ENCODE data around the gene LIF. TPM values are rescaled to one million over a fixed set of nuclear protein-coding genes. Genes with fewer than 3 reads are reported as not detected.

The LIF gene
- total RNA-seq, 1 experiment from 2014 or later = 75.4 TPM

- Histone ChIP-seq H3K4me2 (ENCODE audit: low read length) (peak overlapping the region; percentile 75), H3K9me2 (ENCODE audit: insufficient read depth) (no peaks in the 10 kb centered on the region), H3K36me3 (ENCODE audit: control insufficient read depth in 1 of 2, insufficient read depth in 2 of 2, low read length in 2 of 2) (no peaks in the 10 kb centered on the region), H3K4me1 (ENCODE audit: control insufficient read depth in 1 of 2, insufficient read depth in 2 of 2, low read length in 2 of 2) (peaks cover 6 to 23% of the 10 kb centered on the region in 2 experiments), H3K4me3 (replicated peaks in 1 of 2; ENCODE audit: low read depth in 1 of 2, low read length in 2 of 2) (peak overlapping the region in 1 of 2 experiments; percentile 45; a peak in 2 of 4 replicates), H4K20me1 (ENCODE audit: insufficient read depth) (no peaks in the 10 kb centered on the region), H3K27me3 (ENCODE audit: insufficient read depth, low read length) (no peaks in the 10 kb centered on the region), H3K9ac (ENCODE audit: low read length) (peak overlapping the region; percentile 57), H2AFZ (ENCODE audit: low read depth, low read length, poor library complexity, severe bottlenecking) (peak overlapping the region; percentile 98), H3K9me3 (ENCODE audit: control insufficient read depth in 1 of 2, insufficient read depth in 1 of 2, low read depth in 1 of 2, low read length in 2 of 2) (no peaks in the 10 kb centered on the region), H3K27ac (ENCODE audit: low read depth, low read length) (no peak overlapping the region), H3K79me2 (ENCODE audit: insufficient read depth, low read length) (no peaks in the 10 kb centered on the region)
- intact Hi-C loops (cut with micrococcal nuclease) = loop anchor here (1.0 kb wide), 1 partner anchor 24 kb away; no protein-coding TSS in a partner anchor
- ChIA-PET RAD21 (ENCODE audit: low non-redundant PET in 1 of 2, low total read pairs in 2 of 2, uncharacterized antibody in 2 of 2, unreplicated experiment in 2 of 2) (interaction anchor here in 1 of 2 experiments (0.9 kb wide), 1 partner anchor 25 kb away, joined by 3 read pairs; no protein-coding TSS in a partner anchor), POLR2A (interaction anchor here (1.0 kb wide), 1 partner anchor 10 kb away, joined by 3 read pairs; no protein-coding TSS in a partner anchor), CTCF (interaction anchor here (0.9 to 1.6 kb wide), 7 partner anchors 14 to 124 kb away, joined by 3 to 12 read pairs (median 4); partner anchors contain the start of genes RNF215 and TBC1D10A)
- BruUV-seq (replicated peaks) = no TSS peak
- peak in 2 of 3 experiments; percentile 91 to 96; a peak in 4 of 6 replicates for TF ChIP-seq CTCF (IDR thresholded peaks at IDR 0.05 in 2 of 3, conservative IDR thresholded peaks at IDR 0.05 in 1 of 3; ENCODE audit: borderline replicate concordance in 1 of 3, insufficient read depth in 1 of 3, low read depth in 2 of 3, low read length in 2 of 3)
- no peak for TF ChIP-seq YY1 (IDR thresholded peaks at IDR 0.05; ENCODE audit: extremely low read depth, insufficient replicate concordance, low read depth, low read length)
- no peak for TF ChIP-seq SP1 (IDR thresholded peaks at IDR 0.05; ENCODE audit: low read depth)
- no peak for TF ChIP-seq FOSL1 (IDR thresholded peaks at IDR 0.05; ENCODE audit: low read depth)
- no peak for TF ChIP-seq SIN3A (IDR thresholded peaks at IDR 0.05; ENCODE audit: low read depth)
- no peak for TF ChIP-seq EZH2phosphoT487 (IDR thresholded peaks at IDR 0.05; ENCODE audit: borderline replicate concordance)
- TF ChIP-seq EGR1 (IDR thresholded peaks at IDR 0.05; ENCODE audit: low read depth) = no peak
- no peak for TF ChIP-seq CEBPB (IDR thresholded peaks at IDR 0.05; ENCODE audit: low read depth)
- DNase-seq (ENCODE audit: low read depth, low spot score) (no peak), ATAC-seq (peak; percentile 64)
Observed at GRCh38 chr22:30262917-30263741, 16.6 kb upstream of the LIF start.
